ENCODE results near the gene GPHN. TPM values are rescaled to one million over a fixed set of nuclear protein-coding genes. Genes with fewer than 3 reads are reported as not detected.
A peak's percentile ranks its signal among the peaks of the same experiment; 100 is the strongest.

Gene GPHN
- total and polyA plus RNA-seq, 4 experiments from 2014 or later = 9.0 to 18.8 (median 14.9) TPM

DNA sequence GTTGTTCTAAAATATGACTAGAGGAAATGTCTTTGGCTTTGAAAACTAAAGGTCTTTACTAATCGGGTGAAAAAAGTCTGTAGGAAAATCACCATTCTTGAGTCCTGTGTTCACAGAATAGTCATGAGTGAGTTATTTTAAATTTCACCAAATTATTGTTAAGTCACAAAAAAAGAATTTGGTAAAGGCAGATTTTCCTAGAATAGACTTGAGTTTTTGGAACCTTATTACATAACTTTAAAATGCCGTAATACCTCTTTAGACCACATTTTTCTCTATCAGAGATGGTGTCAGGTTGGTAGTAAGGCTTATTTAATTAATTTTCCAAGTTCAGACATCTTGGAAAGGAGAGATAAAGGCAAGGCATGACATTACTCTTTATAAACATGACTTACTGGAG, 496.6 kb downstream of the GPHN start:
- Mint-ChIP-seq H3K9me3 (no peaks in the 10 kb centered on the region), H3K4me3 (no peak overlapping the region), H3K27me3 (no peaks in the 10 kb centered on the region), H3K36me3 (peaks cover 1 to 26% of the 10 kb centered on the region in 2 donors), H3K4me1 (no peaks in the 10 kb centered on the region), H3K27ac (no peak overlapping the region)
- CTCF ChIA-PET (ENCODE audit: partially characterized antibody) = no interaction called here
- Histone ChIP-seq H3K27ac (ENCODE audit: low read depth, low read length) (no peak overlapping the region), H3K27me3 (ENCODE audit: insufficient read depth, low read length) (no peaks in the 10 kb centered on the region), H3K9me3 (ENCODE audit: control insufficient read depth in 1 of 2, low read length in 2 of 2) (no peaks in the 10 kb centered on the region), H3K4me3 (ENCODE audit: low read length in 2 of 2) (no peak overlapping the region), H3K4me1 (ENCODE audit: insufficient read depth, low read length) (no peaks in the 10 kb centered on the region), H3K36me3 (ENCODE audit: insufficient read depth, low read length) (no peaks in the 10 kb centered on the region)
- POLR2A ChIA-PET (ENCODE audit: partially characterized antibody) = no interaction called here
- intact Hi-C loops (cut with micrococcal nuclease) = no loop called here
- no peak for DNase-seq

DNA sequence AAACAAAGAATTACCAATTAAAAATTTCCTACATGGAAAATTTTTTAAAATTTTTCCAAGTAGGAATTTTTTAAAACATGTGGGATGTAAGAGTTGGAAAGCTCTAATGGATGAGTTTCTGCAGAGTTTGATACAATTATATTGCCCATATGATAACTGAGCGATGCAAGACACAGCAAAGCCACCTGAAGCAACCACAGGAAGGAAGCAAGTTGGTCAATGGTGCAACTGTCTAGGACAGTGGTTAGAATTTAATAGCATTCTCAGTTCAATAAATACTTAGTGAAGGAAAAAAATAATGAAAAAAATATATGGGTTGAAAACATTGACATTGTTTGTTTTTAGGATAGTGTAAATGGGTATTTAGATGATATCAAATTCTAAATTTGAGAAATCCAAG, 502.7 kb downstream of the GPHN start:
- POLR2A ChIA-PET (ENCODE audit: partially characterized antibody) = no interaction called here
- Histone ChIP-seq H3K27me3 (ENCODE audit: insufficient read depth, low read length) (no peaks in the 10 kb centered on the region), H3K9me3 (ENCODE audit: control insufficient read depth in 1 of 2, low read length in 2 of 2) (no peaks in the 10 kb centered on the region), H3K27ac (ENCODE audit: low read depth, low read length) (no peak overlapping the region), H3K4me3 (ENCODE audit: low read length in 2 of 2) (no peak overlapping the region), H3K36me3 (ENCODE audit: insufficient read depth, low read length) (no peaks in the 10 kb centered on the region), H3K4me1 (ENCODE audit: insufficient read depth, low read length) (no peaks in the 10 kb centered on the region)
- CTCF ChIA-PET (ENCODE audit: partially characterized antibody) = no interaction called here
- no peak overlapping the region for H3K4me3 Mint-ChIP-seq
- no peaks in the 10 kb centered on the region for H3K9me3 Mint-ChIP-seq
- H3K36me3 Mint-ChIP-seq = peaks cover 1 to 19% of the 10 kb centered on the region in 2 donors
- H3K27me3 Mint-ChIP-seq = no peaks in the 10 kb centered on the region
- DNase-seq = no peak
- H3K4me1 Mint-ChIP-seq = no peaks in the 10 kb centered on the region
- H3K27ac Mint-ChIP-seq = no peak overlapping the region
- intact Hi-C loops (cut with micrococcal nuclease) = no loop called here

DNA sequence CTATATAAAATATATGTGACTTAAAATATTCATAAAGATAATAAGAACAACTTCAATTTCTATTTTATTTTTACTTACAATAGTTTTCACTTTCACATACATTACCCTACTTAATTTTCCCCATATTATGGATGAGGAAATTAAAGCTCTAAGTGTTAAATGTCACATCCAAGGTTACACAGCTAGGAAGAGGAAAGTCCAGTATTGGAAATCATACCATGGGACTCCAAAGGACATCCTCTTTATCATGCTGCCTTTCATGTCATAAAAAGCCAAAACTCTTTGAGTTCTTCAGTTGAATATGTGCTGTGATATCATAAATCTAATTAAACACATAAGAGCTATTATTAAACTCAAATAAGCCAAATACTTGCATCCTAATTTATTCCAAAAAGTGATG, 508.9 kb downstream of the GPHN start:
- Mint-ChIP-seq H3K27ac (no peak overlapping the region), H3K4me1 (peaks cover 0 to 3% (median 0%) of the 10 kb centered on the region in 4 donors)
- CTCF ChIA-PET (ENCODE audit: partially characterized antibody) = no interaction called here

GRCh38 chr14:67018720-67019119, 510.8 kb downstream of the GPHN start:
- H3K4me3 Mint-ChIP-seq = no peak overlapping the region
- no peaks in the 10 kb centered on the region for H3K4me1 ChIP-seq (ENCODE audit: insufficient read depth, low read length)
- intact Hi-C loops (cut with micrococcal nuclease) = no loop called here

More for the DNA sequence above, 508.9 kb downstream of the GPHN start:
- H3K9me3 ChIP-seq (ENCODE audit: control insufficient read depth in 1 of 2, low read length in 2 of 2) = no peaks in the 10 kb centered on the region
- no peak overlapping the region for H3K4me3 ChIP-seq (ENCODE audit: low read length in 2 of 2)
- no peaks in the 10 kb centered on the region for H3K36me3 ChIP-seq (ENCODE audit: insufficient read depth, low read length)
- H3K9me3 Mint-ChIP-seq = peaks cover 0 to 2% (median 0%) of the 10 kb centered on the region in 8 donors
- intact Hi-C loops (cut with micrococcal nuclease) = no loop called here
- no peaks in the 10 kb centered on the region for H3K27me3 ChIP-seq (ENCODE audit: insufficient read depth, low read length)
- H3K27ac ChIP-seq (ENCODE audit: low read depth, low read length) = no peak overlapping the region
- H3K4me1 ChIP-seq (ENCODE audit: insufficient read depth, low read length) = no peaks in the 10 kb centered on the region
- DNase-seq = no peak
- H3K27me3 Mint-ChIP-seq = no peaks in the 10 kb centered on the region
- H3K4me3 Mint-ChIP-seq = no peak overlapping the region
- POLR2A ChIA-PET (ENCODE audit: partially characterized antibody) = no interaction called here
- H3K36me3 Mint-ChIP-seq = peaks cover 2 to 13% of the 10 kb centered on the region in 2 donors

GRCh38 chr14:67019796-67020195, 511.8 kb downstream of the GPHN start:
- intact Hi-C loops (cut with micrococcal nuclease) = no loop called here
- H3K4me3 ChIP-seq (ENCODE audit: low read length in 2 of 2) = no peak overlapping the region
- no peak for DNase-seq
- no peak overlapping the region for H3K4me3 Mint-ChIP-seq
- no peaks in the 10 kb centered on the region for H3K27me3 Mint-ChIP-seq
- H3K4me1 ChIP-seq (ENCODE audit: insufficient read depth, low read length) = no peaks in the 10 kb centered on the region
- peaks cover 0 to 5% of the 10 kb centered on the region in 2 donors for H3K9me3 ChIP-seq (ENCODE audit: control insufficient read depth in 1 of 2, low read length in 2 of 2)
- H3K4me1 Mint-ChIP-seq = peaks cover 0 to 3% (median 0%) of the 10 kb centered on the region in 4 donors
- ChIA-PET POLR2A (ENCODE audit: partially characterized antibody) (no interaction called here), CTCF (ENCODE audit: partially characterized antibody) (no interaction called here)
- no peaks in the 10 kb centered on the region for H3K36me3 ChIP-seq (ENCODE audit: insufficient read depth, low read length)
- H3K27me3 ChIP-seq (ENCODE audit: insufficient read depth, low read length) = no peaks in the 10 kb centered on the region
- H3K36me3 Mint-ChIP-seq = peaks cover 9 to 25% of the 10 kb centered on the region in 2 donors
- peaks cover 0 to 8% (median 5%) of the 10 kb centered on the region in 8 donors for H3K9me3 Mint-ChIP-seq
- H3K27ac ChIP-seq (ENCODE audit: low read depth, low read length) = no peak overlapping the region
- H3K27ac Mint-ChIP-seq = no peak overlapping the region

More at GRCh38 chr14:67018720-67019119, 510.8 kb downstream of the GPHN start:
- Histone ChIP-seq H3K4me3 (ENCODE audit: low read length in 2 of 2) (no peak overlapping the region), H3K27ac (ENCODE audit: low read depth, low read length) (no peak overlapping the region), H3K9me3 (ENCODE audit: control insufficient read depth in 1 of 2, low read length in 2 of 2) (no peaks in the 10 kb centered on the region), H3K27me3 (ENCODE audit: insufficient read depth, low read length) (no peaks in the 10 kb centered on the region), H3K36me3 (ENCODE audit: insufficient read depth, low read length) (no peaks in the 10 kb centered on the region)
- peaks cover 0 to 3% (median 0%) of the 10 kb centered on the region in 8 donors for H3K9me3 Mint-ChIP-seq
- H3K36me3 Mint-ChIP-seq = peaks cover 2 to 18% of the 10 kb centered on the region in 2 donors
- no peak overlapping the region for H3K27ac Mint-ChIP-seq
- no peaks in the 10 kb centered on the region for H3K27me3 Mint-ChIP-seq
- no peak for DNase-seq
- H3K4me1 Mint-ChIP-seq = peaks cover 0 to 3% (median 0%) of the 10 kb centered on the region in 4 donors
- CTCF ChIA-PET (ENCODE audit: partially characterized antibody) = no interaction called here
- POLR2A ChIA-PET (ENCODE audit: partially characterized antibody) = no interaction called here

- H3K4me3 Mint-ChIP-seq = no peak overlapping the region
- peaks cover 0 to 20% (median 15%) of the 10 kb centered on the region in 8 donors for H3K9me3 Mint-ChIP-seq
- POLR2A ChIA-PET (ENCODE audit: partially characterized antibody) = no interaction called here
- Histone ChIP-seq H3K27ac (ENCODE audit: low read depth, low read length) (no peak overlapping the region), H3K4me3 (ENCODE audit: low read length in 2 of 2) (no peak overlapping the region), H3K4me1 (ENCODE audit: insufficient read depth, low read length) (no peaks in the 10 kb centered on the region), H3K36me3 (ENCODE audit: insufficient read depth, low read length) (no peaks in the 10 kb centered on the region), H3K27me3 (ENCODE audit: insufficient read depth, low read length) (no peaks in the 10 kb centered on the region), H3K9me3 (ENCODE audit: control insufficient read depth in 1 of 2, low read length in 2 of 2) (no peaks in the 10 kb centered on the region)
- CTCF ChIA-PET (ENCODE audit: partially characterized antibody) = no interaction called here
- no peak overlapping the region for H3K27ac Mint-ChIP-seq
- intact Hi-C loops (cut with micrococcal nuclease) = no loop called here
- no peak for DNase-seq
- H3K27me3 Mint-ChIP-seq = no peaks in the 10 kb centered on the region
- peaks cover 21 to 44% of the 10 kb centered on the region in 2 donors for H3K36me3 Mint-ChIP-seq
- H3K4me1 Mint-ChIP-seq = no peaks in the 10 kb centered on the region
These were observed 524.2 kb downstream of the GPHN start for GRCh38 chr14:67031920-67032774.

- no peaks in the 10 kb centered on the region for H3K27me3 Mint-ChIP-seq
- H3K4me1 ChIP-seq (ENCODE audit: insufficient read depth, low read length) = no peaks in the 10 kb centered on the region
- no peak overlapping the region for H3K4me3 Mint-ChIP-seq
- no peak overlapping the region for H3K4me3 ChIP-seq (ENCODE audit: low read length in 2 of 2)
- no peak overlapping the region for H3K27ac ChIP-seq (ENCODE audit: low read depth, low read length)
- intact Hi-C loops (cut with micrococcal nuclease) = no loop called here
- no peaks in the 10 kb centered on the region for H3K36me3 ChIP-seq (ENCODE audit: insufficient read depth, low read length)
- DNase-seq = no peak
- H3K9me3 ChIP-seq (ENCODE audit: control insufficient read depth in 1 of 2, low read length in 2 of 2) = no peaks in the 10 kb centered on the region
- ChIA-PET CTCF (ENCODE audit: partially characterized antibody) (no interaction called here), POLR2A (ENCODE audit: partially characterized antibody) (no interaction called here)
- peaks cover 13 to 39% of the 10 kb centered on the region in 2 donors for H3K36me3 Mint-ChIP-seq
- H3K27ac Mint-ChIP-seq = peak overlapping the region in 1 of 7 donors; percentile 4
- H3K4me1 Mint-ChIP-seq = peaks cover 0 to 2% (median 0%) of the 10 kb centered on the region in 4 donors
- H3K27me3 ChIP-seq (ENCODE audit: insufficient read depth, low read length) = no peaks in the 10 kb centered on the region
- H3K9me3 Mint-ChIP-seq = peaks cover 3 to 15% (median 9%) of the 10 kb centered on the region in 8 donors
These were observed 537.5 kb downstream of the GPHN start for GRCh38 chr14:67045440-67045839.

Measured in CD4-positive, alpha-beta memory T cell (primary cell).